ENCODE results near the gene CFHR3. TPM values are rescaled to one million over a fixed set of nuclear protein-coding genes. Genes with fewer than 3 reads are reported as not detected.
"Not testable (repeated sequence)": the region's sequence is repeated elsewhere in the genome, so short reads cannot be mapped to it uniquely, and the experiment has no call there.

Gene CFHR3
- total RNA-seq, 4 donors from 2014 or later, result 0.40 TPM; not detected in 3

- no peaks in the 10 kb centered on the region for H3K36me3 ChIP-seq
- no peak for DNase-seq
- TF ChIP-seq CTCF (IDR thresholded peaks at IDR 0.05) (no peak), POLR2A (IDR thresholded peaks at IDR 0.05) (no peak)
- no peaks in the 10 kb centered on the region for H3K9me3 ChIP-seq
- H3K27ac ChIP-seq, result no peak overlapping the region
- no peaks in the 10 kb centered on the region for H3K4me1 ChIP-seq
- no peaks in the 10 kb centered on the region for H3K27me3 ChIP-seq
- intact Hi-C loops (cut with DNase I), result no loop called here
- no peak overlapping the region for H3K4me3 ChIP-seq
- 78 to 81% methylated on average over 12 to 13 of the region's 13 CpGs for WGBS, 2 donors
These were observed 3.0 kb downstream of the CFHR3 start for GRCh38 chr1:196777603-196778002.

DNA sequence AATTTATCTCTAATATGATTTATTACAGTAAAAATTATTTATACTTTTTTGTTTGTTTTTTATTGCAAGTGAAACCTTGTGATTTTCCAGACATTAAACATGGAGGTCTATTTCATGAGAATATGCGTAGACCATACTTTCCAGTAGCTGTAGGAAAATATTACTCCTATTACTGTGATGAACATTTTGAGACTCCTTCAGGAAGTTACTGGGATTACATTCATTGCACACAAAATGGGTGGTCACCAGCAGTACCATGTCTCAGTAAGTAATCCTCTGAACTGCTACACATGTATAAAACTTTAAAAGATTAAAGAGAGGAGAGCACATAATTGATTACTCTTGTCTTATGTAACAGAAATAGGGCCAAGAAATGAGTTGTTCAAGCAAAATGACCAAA is 4.5 kb downstream of the CFHR3 start:
- no peaks in the 10 kb centered on the region for H3K36me3 ChIP-seq
- H3K27me3 ChIP-seq, result no peaks in the 10 kb centered on the region
- no peak for DNase-seq
- H3K9me3 ChIP-seq, result no peaks in the 10 kb centered on the region
- 90 to 92% methylated on average over 1 of the region's 1 CpG for WGBS, 2 donors
- intact Hi-C loops (cut with DNase I), result no loop called here
- no peak overlapping the region for H3K27ac ChIP-seq
- TF ChIP-seq POLR2A (IDR thresholded peaks at IDR 0.05) (no peak), CTCF (IDR thresholded peaks at IDR 0.05) (no peak)
- no peak overlapping the region for H3K4me3 ChIP-seq
- no peaks in the 10 kb centered on the region for H3K4me1 ChIP-seq

- H3K9me3 ChIP-seq; H3K27ac ChIP-seq; DNase-seq; H3K4me3 ChIP-seq; intact Hi-C loops (cut with DNase I); H3K27me3 ChIP-seq; H3K36me3 ChIP-seq; H3K4me1 ChIP-seq: not testable (repeated sequence)
- WGBS, 2 donors, result 79% methylated on average over 1 of the region's 1 CpG; no CpG with 5 or more reads in 1 of the 2 donors
These were observed 16.6 kb downstream of the CFHR3 start for GRCh38 chr1:196791252-196791651.

GRCh38 chr1:196794103-196794502 is 19.5 kb downstream of the CFHR3 start:
- DNase-seq; H3K4me3 ChIP-seq; H3K36me3 ChIP-seq; H3K4me1 ChIP-seq; H3K27ac ChIP-seq; intact Hi-C loops (cut with DNase I); H3K9me3 ChIP-seq; H3K27me3 ChIP-seq: not testable (repeated sequence)
- 23 to 28% methylated on average over 4 of the region's 4 CpGs for WGBS, 2 donors

- WGBS, 2 donors, result 6 to 51% methylated on average over 2 of the region's 2 CpGs
- H3K4me1 ChIP-seq, result no peaks in the 10 kb centered on the region
- H3K4me3 ChIP-seq, result no peak overlapping the region
- TF ChIP-seq POLR2A (IDR thresholded peaks at IDR 0.05) (no peak), CTCF (IDR thresholded peaks at IDR 0.05) (no peak)
- DNase-seq, result no peak
- no peaks in the 10 kb centered on the region for H3K27me3 ChIP-seq
- H3K9me3 ChIP-seq, result no peaks in the 10 kb centered on the region
- H3K36me3 ChIP-seq, result no peaks in the 10 kb centered on the region
- intact Hi-C loops (cut with DNase I), result no loop called here
- H3K27ac ChIP-seq, result no peak overlapping the region
These were observed 23.3 kb downstream of the CFHR3 start for GRCh38 chr1:196797891-196798290.

- H3K4me3 ChIP-seq; H3K9me3 ChIP-seq; H3K4me1 ChIP-seq; DNase-seq; H3K27ac ChIP-seq; intact Hi-C loops (cut with DNase I); H3K36me3 ChIP-seq; H3K27me3 ChIP-seq: not testable (repeated sequence)
- WGBS, 2 donors, result 75 to 90% methylated on average over 1 of the region's 1 CpG
These were observed 27.3 kb downstream of the CFHR3 start for GRCh38 chr1:196801920-196802319.

DNA sequence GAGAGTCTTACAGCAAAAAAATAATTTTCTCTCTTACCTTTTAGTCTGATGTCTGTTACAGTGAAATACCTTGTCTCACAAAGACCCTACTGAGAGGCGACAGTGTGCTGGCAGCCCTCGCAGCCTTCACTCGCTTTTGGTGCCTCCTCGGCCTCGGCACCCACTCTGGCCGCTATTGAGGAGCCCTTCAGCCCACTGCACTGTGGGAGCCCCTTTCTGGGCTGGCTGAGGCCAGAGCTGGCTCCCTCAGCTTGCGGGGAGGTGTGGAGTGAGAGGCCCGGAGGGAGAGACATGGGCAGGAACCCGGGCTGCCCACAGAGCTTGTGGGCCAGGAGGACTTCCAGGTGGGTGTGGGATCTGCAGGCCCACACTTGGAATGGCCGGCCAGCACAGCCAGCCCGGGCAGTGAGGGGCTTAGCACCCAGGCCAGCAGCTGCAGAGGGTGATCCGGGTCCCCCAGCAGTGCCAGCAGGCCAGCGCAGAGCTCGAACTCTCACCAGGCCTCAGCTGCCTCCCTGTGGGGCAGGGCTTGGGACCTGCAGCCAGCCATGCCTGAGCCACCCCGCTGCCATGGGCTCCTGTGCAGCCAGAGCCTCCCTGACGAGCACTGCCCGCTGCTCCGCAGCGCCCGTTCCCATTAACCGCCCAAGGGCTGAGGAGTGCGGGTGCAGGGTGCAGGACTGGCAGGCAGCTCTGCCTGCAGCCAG is 34.0 kb downstream of the CFHR3 start:
- no peaks in the 10 kb centered on the region for H3K36me3 ChIP-seq
- no peaks in the 10 kb centered on the region for H3K27me3 ChIP-seq
- TF ChIP-seq POLR2A (IDR thresholded peaks at IDR 0.05) (no peak), CTCF (IDR thresholded peaks at IDR 0.05) (no peak)
- H3K27ac ChIP-seq, result no peak overlapping the region
- intact Hi-C loops (cut with DNase I), result no loop called here
- no peaks in the 10 kb centered on the region for H3K9me3 ChIP-seq
- H3K4me3 ChIP-seq, result no peak overlapping the region
- WGBS, 2 donors, result 95 to 96% methylated on average over 6 to 9 of the region's 22 CpGs
- no peak for DNase-seq
- no peaks in the 10 kb centered on the region for H3K4me1 ChIP-seq

- H3K4me1 ChIP-seq; H3K36me3 ChIP-seq; H3K27me3 ChIP-seq; H3K27ac ChIP-seq; intact Hi-C loops (cut with DNase I); DNase-seq; H3K4me3 ChIP-seq; H3K9me3 ChIP-seq: not testable (repeated sequence)
- 20 to 60% methylated on average over 1 to 2 of the region's 6 CpGs for WGBS, 2 donors
These were observed 42.8 kb downstream of the CFHR3 start for GRCh38 chr1:196817442-196817841.

DNA sequence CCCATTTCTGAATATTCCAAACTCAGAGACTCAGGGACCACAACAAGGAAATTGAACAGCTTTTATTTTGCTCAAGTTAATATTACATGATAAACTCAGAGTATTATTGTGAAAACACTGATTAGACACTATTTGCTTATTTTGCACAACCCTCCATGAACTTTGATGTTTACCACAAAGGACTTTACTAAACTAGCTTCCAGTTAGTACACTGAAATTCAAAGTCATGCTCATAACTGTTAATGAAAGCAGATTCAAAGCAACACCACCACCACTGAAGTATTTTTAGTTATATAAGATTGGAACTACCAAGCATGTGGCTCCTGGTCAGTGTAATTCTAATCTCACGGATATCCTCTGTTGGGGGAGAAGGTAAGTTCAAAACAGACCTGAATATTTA is 44.9 kb downstream of the CFHR3 start, which contains the start of gene CFHR1:
Gene CFHR1 (plus strand): TSS at position 201 of the 400 bp plus-strand sequence. CDS start 114 bp downstream, at position 315.
- H3K9me3 ChIP-seq; DNase-seq; H3K4me1 ChIP-seq; H3K36me3 ChIP-seq; H3K27ac ChIP-seq; intact Hi-C loops (cut with DNase I); H3K4me3 ChIP-seq; H3K27me3 ChIP-seq: not testable (repeated sequence)
- no CpG with 5 or more reads among the region's 1 CpG for WGBS, 2 donors

Measured in esophagus squamous epithelium (tissue), 5 donors.